ENCODE results near the gene ST6GALNAC1. TPM values are rescaled to one million over a fixed set of nuclear protein-coding genes. Genes with fewer than 3 reads are reported as not detected.

The ST6GALNAC1 gene
- total RNA-seq, 1 experiment from 2014 or later: not detected

DNA sequence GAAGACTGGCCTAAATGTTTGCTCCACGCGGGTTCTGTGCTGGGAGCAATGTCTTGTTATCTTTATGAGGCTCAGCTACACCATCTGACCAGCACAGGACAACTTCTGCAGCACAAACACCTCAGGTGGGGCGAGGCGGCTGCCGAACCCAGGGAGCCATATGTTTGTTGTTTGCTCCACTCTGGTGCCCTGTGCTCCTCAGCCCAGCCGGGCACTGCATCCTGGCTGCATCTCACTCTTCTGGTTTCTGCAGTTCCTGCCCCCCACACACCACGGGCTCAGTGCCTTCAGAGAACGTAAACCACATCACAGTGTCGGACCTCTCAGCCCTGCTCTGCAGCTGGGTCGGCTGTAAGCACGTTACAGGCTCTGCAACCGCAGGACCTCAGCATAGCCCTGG is 34.8 kb upstream of the ST6GALNAC1 start:
- TF ChIP-seq, protein P1, sequence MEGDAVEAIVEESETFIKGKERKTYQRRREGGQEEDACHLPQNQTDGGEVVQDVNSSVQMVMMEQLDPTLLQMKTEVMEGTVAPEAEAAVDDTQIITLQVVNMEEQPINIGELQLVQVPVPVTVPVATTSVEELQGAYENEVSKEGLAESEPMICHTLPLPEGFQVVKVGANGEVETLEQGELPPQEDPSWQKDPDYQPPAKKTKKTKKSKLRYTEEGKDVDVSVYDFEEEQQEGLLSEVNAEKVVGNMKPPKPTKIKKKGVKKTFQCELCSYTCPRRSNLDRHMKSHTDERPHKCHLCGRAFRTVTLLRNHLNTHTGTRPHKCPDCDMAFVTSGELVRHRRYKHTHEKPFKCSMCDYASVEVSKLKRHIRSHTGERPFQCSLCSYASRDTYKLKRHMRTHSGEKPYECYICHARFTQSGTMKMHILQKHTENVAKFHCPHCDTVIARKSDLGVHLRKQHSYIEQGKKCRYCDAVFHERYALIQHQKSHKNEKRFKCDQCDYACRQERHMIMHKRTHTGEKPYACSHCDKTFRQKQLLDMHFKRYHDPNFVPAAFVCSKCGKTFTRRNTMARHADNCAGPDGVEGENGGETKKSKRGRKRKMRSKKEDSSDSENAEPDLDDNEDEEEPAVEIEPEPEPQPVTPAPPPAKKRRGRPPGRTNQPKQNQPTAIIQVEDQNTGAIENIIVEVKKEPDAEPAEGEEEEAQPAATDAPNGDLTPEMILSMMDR (IDR thresholded peaks at IDR 0.05; ENCODE audit: unreplicated experiment): no peak
- ChIA-PET POLR2A (interaction anchor here (0.6 kb wide), 1 partner anchor 215 kb away, joined by 3 read pairs; no protein-coding TSS in a partner anchor), CTCF (no interaction called here)
- DNase-seq (ENCODE audit: unreplicated experiment): no peak
- BruUV-seq (replicated peaks): no TSS peak
- Mint-ChIP-seq H3K27ac (ENCODE audit: low read depth, unreplicated experiment) (no peak overlapping the region), H3K27me3 (ENCODE audit: insufficient read depth, unreplicated experiment) (no peaks in the 10 kb centered on the region), H3K4me1 (ENCODE audit: insufficient read depth, unreplicated experiment) (peaks cover 5% of the 10 kb centered on the region), H3K36me3 (ENCODE audit: insufficient read depth, unreplicated experiment) (no peaks in the 10 kb centered on the region), H3K4me3 (ENCODE audit: unreplicated experiment) (no peak overlapping the region), H3K9me3 (ENCODE audit: unreplicated experiment) (no peaks in the 10 kb centered on the region)
- intact Hi-C loops (cut with micrococcal nuclease): no loop called here

DNA sequence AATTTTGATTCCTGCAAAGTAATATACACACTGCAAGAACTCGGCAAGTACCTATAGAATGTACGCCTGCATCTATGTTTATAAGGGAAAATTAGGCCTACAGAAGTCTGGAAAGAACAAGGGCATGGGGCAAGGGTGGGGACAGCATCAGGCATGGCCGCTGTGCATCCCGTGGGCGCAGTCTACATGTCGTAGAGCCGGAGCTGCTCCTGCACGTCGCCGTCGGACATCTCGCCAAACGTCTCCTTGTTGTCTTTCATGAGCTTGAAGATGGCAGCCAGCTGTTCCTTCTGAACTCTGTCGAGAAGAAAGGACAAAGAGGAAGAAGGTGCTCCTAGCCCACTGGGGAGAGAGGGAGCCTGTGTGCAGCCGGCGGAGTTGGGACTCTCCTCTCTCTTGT is 33.8 kb upstream of the ST6GALNAC1 start:
- intact Hi-C loops (cut with micrococcal nuclease): no loop called here
- CTCF ChIA-PET: interaction anchor here (0.6 kb wide), 2 partner anchors 11 to 292 kb away, joined by 3 read pairs; no protein-coding TSS in a partner anchor
- BruUV-seq (replicated peaks): no TSS peak
- Mint-ChIP-seq H3K4me1 (ENCODE audit: insufficient read depth, unreplicated experiment) (peaks cover 5% of the 10 kb centered on the region), H3K27me3 (ENCODE audit: insufficient read depth, unreplicated experiment) (no peaks in the 10 kb centered on the region), H3K9me3 (ENCODE audit: unreplicated experiment) (no peaks in the 10 kb centered on the region), H3K36me3 (ENCODE audit: insufficient read depth, unreplicated experiment) (no peaks in the 10 kb centered on the region), H3K27ac (ENCODE audit: low read depth, unreplicated experiment) (no peak overlapping the region), H3K4me3 (ENCODE audit: unreplicated experiment) (no peak overlapping the region)
- TF ChIP-seq, protein P1 (IDR thresholded peaks at IDR 0.05; ENCODE audit: unreplicated experiment): no peak
- POLR2A ChIA-PET: interaction anchor here (0.6 kb wide), 2 partner anchors 18 to 214 kb away, joined by 3 read pairs; no protein-coding TSS in a partner anchor
- no peak for DNase-seq (ENCODE audit: unreplicated experiment)

DNA sequence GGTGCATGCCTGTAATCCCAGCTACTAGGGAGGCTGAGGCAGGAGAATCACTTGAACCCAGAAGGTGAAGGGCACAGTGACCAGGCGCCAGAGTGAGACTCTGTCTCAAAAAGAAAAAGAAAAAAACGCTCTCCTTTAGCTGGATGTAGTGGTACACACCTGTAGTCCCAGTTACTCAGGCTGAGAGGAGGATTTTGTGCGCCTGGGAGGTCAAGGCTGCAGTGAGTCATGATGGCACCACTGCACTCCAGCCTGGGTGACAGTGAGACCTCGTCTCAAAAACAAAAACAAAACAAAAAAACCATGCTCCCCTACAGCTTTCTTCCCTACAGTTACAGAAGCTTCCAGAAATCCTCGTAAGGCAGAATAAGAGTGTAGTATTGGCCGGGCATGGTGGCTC is 33.1 kb upstream of the ST6GALNAC1 start:
- no peaks in the 10 kb centered on the region for H3K27me3 Mint-ChIP-seq (ENCODE audit: insufficient read depth, unreplicated experiment)
- CTCF ChIA-PET: no interaction called here
- DNase-seq (ENCODE audit: unreplicated experiment): no peak
- no peaks in the 10 kb centered on the region for H3K9me3 Mint-ChIP-seq (ENCODE audit: unreplicated experiment)
- no TSS peak for BruUV-seq (replicated peaks)
- TF ChIP-seq, protein P1 (IDR thresholded peaks at IDR 0.05; ENCODE audit: unreplicated experiment): no peak
- peaks cover 5% of the 10 kb centered on the region for H3K4me1 Mint-ChIP-seq (ENCODE audit: insufficient read depth, unreplicated experiment)
- H3K36me3 Mint-ChIP-seq (ENCODE audit: insufficient read depth, unreplicated experiment): no peaks in the 10 kb centered on the region
- no peak overlapping the region for H3K27ac Mint-ChIP-seq (ENCODE audit: low read depth, unreplicated experiment)
- H3K4me3 Mint-ChIP-seq (ENCODE audit: unreplicated experiment): no peak overlapping the region
- intact Hi-C loops (cut with micrococcal nuclease): no loop called here
- POLR2A ChIA-PET: no interaction called here

DNA sequence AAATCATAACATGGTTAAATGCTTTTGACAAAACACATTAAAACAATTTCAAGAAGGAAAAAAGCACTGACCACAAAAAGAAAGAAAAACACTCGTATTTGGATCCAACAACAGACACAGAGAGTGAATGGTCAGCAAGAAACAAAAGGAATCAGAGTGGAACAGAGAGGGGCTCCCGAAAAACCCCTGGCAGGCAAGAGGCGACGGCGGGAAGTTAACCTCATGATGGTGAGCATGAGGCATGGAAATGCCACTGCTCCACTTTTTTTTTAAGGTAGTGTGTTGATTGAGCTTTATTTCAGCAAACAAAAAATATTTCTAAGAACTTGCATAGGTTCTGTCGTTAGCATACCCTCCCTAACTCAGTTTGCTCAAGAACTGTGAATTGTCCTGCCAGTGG is 32.1 kb upstream of the ST6GALNAC1 start:
- TF ChIP-seq, protein P1 (IDR thresholded peaks at IDR 0.05; ENCODE audit: unreplicated experiment): no peak
- BruUV-seq (replicated peaks): no TSS peak
- H3K27me3 Mint-ChIP-seq (ENCODE audit: insufficient read depth, unreplicated experiment): no peaks in the 10 kb centered on the region
- POLR2A ChIA-PET: no interaction called here
- no peaks in the 10 kb centered on the region for H3K36me3 Mint-ChIP-seq (ENCODE audit: insufficient read depth, unreplicated experiment)
- H3K4me3 Mint-ChIP-seq (ENCODE audit: unreplicated experiment): no peak overlapping the region
- no peaks in the 10 kb centered on the region for H3K9me3 Mint-ChIP-seq (ENCODE audit: unreplicated experiment)
- intact Hi-C loops (cut with micrococcal nuclease): no loop called here
- H3K4me1 Mint-ChIP-seq (ENCODE audit: insufficient read depth, unreplicated experiment): no peaks in the 10 kb centered on the region
- H3K27ac Mint-ChIP-seq (ENCODE audit: low read depth, unreplicated experiment): no peak overlapping the region
- CTCF ChIA-PET: no interaction called here
- DNase-seq (ENCODE audit: unreplicated experiment): no peak

All from MCF 10A (cell line).